Activated B cell treated with CpG ODN at 0.5 μM for 24 hours (primary cell): ENCODE data around the gene APPBP2. TPM values are rescaled to one million over a fixed set of nuclear protein-coding genes. Genes with fewer than 3 reads are reported as not detected.

ENCODE experiments used
- ATAC-seq: fragments of 200-7000 bp; cut with Tn5 transposase; one replicate; pipeline ENCODE4 v1.10.0; 2021; ENCODE audit warnings: low read depth, mild to moderate bottlenecking, moderate library complexity
- CTCF ChIA-PET: fragments of 350-600 bp; sonication (Branson Sonifier 250); formaldehyde crosslinking; loops from one replicate; lab custom pipeline; 2021; ENCODE audit warnings: antibody characterized with exemption; lab: Charles Lee
- POLR2A ChIA-PET: fragments of 350-600 bp; sonication (Branson Sonifier 250); formaldehyde crosslinking; loops from one replicate; lab custom pipeline; 2021; ENCODE audit warnings: antibody characterized with exemption; lab: Charles Lee
- DNase-seq: peaks from one replicate; pipeline ENCODE4 v3.0.0; 2022
- H3K27ac Mint-ChIP-seq: one replicate; pipeline ENCODE4 v1.8.0; 2020; ENCODE audit warnings: mixed read lengths
- H3K27me3 Mint-ChIP-seq: one replicate; pipeline ENCODE4 v1.8.0; 2021; ENCODE audit warnings: mixed read lengths
- H3K36me3 Mint-ChIP-seq: one replicate; pipeline ENCODE4 v1.8.0; 2021; ENCODE audit warnings: low read depth, mixed read lengths
- H3K4me1 Mint-ChIP-seq: one replicate; pipeline ENCODE4 v1.8.0; 2021; ENCODE audit warnings: mixed read lengths
- H3K4me3 Mint-ChIP-seq: one replicate; pipeline ENCODE4 v1.8.0; 2020; ENCODE audit warnings: mild to moderate bottlenecking, mixed read lengths
- H3K9me3 Mint-ChIP-seq: one replicate; pipeline ENCODE4 v1.8.0; 2020; ENCODE audit warnings: mixed read lengths
- intact Hi-C: fragments of 100-400 bp; cut with micrococcal nuclease; formaldehyde crosslinking; loops from one replicate; pipeline ENCODE4 v1.15.1; 2024
- total RNA-seq: library from RNA; stranded (reverse); gene quantifications from 2 replicates; pipeline ENCODE4 v1.2.3, GENCODE V29; 2022
- TF ChIP-seq, protein P1 (sequence below): fragments of 200-600 bp; IDR thresholded peaks from one replicate; pipeline ENCODE4 v1.8.0; 2022; ENCODE audit warnings: antibody characterized with exemption, mild to moderate bottlenecking

Gene APPBP2
- total RNA-seq, 1 donor from 2014 or later: 29.9 TPM

DNA sequence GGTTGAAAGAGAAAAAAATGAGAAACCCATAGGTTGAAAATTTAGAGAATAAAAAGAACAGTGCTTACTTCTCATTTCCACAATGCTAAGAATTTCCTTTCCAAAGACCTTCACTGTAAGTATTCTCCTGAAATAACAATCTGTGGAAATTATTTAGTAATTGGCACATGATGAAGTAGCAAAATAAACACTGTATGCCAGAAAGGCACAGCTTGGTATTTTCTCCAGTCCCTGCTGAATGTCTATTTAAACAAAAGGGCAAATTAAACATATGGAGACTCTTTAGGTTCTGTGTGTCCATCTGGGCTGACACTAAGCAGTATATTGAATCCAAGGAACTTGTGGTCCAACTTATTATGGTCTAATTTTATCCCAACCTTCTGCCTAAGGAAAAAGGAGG lies 57.7 kb downstream of the APPBP2 start:
- H3K9me3 Mint-ChIP-seq: no peaks in the 10 kb centered on the region
- H3K4me1 Mint-ChIP-seq: no peaks in the 10 kb centered on the region
- no peaks in the 10 kb centered on the region for H3K27me3 Mint-ChIP-seq
- ChIA-PET CTCF (no interaction called here), POLR2A (no interaction called here)
- DNase-seq: no peak
- H3K27ac Mint-ChIP-seq: no peak overlapping the region
- ATAC-seq: no peak
- no peak overlapping the region for H3K4me3 Mint-ChIP-seq
- H3K36me3 Mint-ChIP-seq: peaks cover 65% of the 10 kb centered on the region
- TF ChIP-seq, protein P1, sequence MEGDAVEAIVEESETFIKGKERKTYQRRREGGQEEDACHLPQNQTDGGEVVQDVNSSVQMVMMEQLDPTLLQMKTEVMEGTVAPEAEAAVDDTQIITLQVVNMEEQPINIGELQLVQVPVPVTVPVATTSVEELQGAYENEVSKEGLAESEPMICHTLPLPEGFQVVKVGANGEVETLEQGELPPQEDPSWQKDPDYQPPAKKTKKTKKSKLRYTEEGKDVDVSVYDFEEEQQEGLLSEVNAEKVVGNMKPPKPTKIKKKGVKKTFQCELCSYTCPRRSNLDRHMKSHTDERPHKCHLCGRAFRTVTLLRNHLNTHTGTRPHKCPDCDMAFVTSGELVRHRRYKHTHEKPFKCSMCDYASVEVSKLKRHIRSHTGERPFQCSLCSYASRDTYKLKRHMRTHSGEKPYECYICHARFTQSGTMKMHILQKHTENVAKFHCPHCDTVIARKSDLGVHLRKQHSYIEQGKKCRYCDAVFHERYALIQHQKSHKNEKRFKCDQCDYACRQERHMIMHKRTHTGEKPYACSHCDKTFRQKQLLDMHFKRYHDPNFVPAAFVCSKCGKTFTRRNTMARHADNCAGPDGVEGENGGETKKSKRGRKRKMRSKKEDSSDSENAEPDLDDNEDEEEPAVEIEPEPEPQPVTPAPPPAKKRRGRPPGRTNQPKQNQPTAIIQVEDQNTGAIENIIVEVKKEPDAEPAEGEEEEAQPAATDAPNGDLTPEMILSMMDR: no peak
- intact Hi-C loops: no loop called here

DNA sequence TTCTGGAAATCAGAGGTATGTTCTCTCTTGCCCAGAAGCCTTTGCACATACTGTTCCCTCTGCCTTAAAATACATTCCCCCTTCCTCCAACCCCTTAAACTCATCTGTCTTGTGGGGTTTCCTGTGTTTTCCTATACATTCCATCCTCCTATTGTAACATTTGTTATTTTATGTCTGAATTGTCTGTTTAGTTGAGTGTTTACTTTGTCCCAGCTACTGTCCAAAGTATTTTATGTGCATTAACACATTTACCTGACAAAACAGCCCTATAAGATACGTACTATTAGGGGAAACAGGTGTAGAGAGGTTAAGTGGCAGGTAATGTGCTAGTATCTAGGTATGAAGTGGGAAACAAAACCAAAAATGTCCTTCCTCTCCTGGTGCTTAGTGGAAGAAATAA lies 61.7 kb downstream of the APPBP2 start:
- H3K4me1 Mint-ChIP-seq: no peaks in the 10 kb centered on the region
- no peak overlapping the region for H3K27ac Mint-ChIP-seq
- no peaks in the 10 kb centered on the region for H3K27me3 Mint-ChIP-seq
- TF ChIP-seq, protein P1: no peak
- H3K9me3 Mint-ChIP-seq: no peaks in the 10 kb centered on the region
- no peak overlapping the region for H3K4me3 Mint-ChIP-seq
- intact Hi-C loops: no loop called here
- DNase-seq: no peak
- no peak for ATAC-seq
- ChIA-PET CTCF (no interaction called here), POLR2A (no interaction called here)
- peaks cover 54% of the 10 kb centered on the region for H3K36me3 Mint-ChIP-seq

DNA sequence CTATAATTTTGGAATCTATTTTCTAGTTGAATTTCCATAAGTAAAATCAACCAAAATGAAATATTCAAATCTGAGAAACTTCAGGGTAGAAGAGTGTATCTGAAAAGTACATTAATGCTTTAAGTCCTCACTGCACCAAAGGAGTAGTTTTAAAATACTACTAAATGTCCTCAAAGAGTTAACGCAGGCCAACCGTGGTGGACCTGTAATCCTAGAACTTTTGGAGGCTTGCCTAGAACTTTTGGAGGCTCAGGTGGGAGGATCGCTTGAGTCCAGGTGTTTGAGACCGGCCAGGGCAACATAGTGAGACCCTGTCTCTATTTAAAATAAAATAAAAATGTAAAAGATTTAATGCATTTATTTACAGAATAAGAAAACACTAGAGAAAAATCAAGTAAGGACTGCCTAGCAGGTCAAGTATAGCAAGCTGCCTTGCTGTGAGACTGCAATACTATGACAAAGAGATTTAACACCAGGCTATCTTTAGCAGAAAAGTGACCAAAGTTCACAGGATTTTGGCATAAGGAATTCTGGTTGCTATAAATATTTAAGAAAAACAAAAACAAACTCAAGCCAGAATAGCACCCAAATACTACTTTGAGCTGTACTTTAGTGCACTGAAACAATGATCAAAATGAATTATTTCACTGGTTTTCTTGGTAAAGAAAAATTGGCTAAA lies 62.7 kb downstream of the APPBP2 start:
- TF ChIP-seq, protein P1: no peak
- intact Hi-C loops: no loop called here

DNA sequence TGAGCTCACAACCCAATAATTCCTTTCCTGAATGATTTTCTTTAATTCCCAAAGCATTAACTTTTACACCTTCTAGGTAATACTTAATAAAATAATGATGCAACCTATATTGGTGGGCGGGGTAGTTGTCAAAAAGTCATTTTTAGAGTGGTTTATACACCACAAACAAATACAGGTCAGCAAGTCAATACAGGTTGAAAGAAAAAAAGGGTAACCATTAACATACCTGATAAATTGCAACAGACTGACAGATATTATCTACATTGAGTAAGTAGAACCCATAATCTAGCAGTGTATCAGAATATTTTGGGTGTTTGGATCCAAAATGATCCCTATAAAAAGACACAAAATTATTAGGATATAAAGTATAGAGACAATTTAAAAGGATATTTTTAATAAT lies 64.5 kb downstream of the APPBP2 start:
- DNase-seq (no peak), ATAC-seq (no peak)
- Mint-ChIP-seq H3K4me1 (no peaks in the 10 kb centered on the region), H3K27ac (no peak overlapping the region), H3K27me3 (no peaks in the 10 kb centered on the region), H3K36me3 (peaks cover 69% of the 10 kb centered on the region), H3K9me3 (no peaks in the 10 kb centered on the region), H3K4me3 (no peak overlapping the region)
- TF ChIP-seq, protein P1: no peak
- CTCF ChIA-PET: no interaction called here
- intact Hi-C loops: no loop called here
- POLR2A ChIA-PET: no interaction called here

More for the DNA sequence above, 62.7 kb downstream of the APPBP2 start:
- Mint-ChIP-seq H3K27me3 (no peaks in the 10 kb centered on the region), H3K36me3 (peaks cover 60% of the 10 kb centered on the region), H3K9me3 (no peaks in the 10 kb centered on the region), H3K4me1 (no peaks in the 10 kb centered on the region), H3K27ac (no peak overlapping the region), H3K4me3 (no peak overlapping the region)
- CTCF ChIA-PET: no interaction called here
- ATAC-seq (no peak), DNase-seq (no peak)
- POLR2A ChIA-PET: interaction anchor here (0.6 kb wide), 1 partner anchor 29 kb away, joined by 4 read pairs; no protein-coding TSS in a partner anchor

DNA sequence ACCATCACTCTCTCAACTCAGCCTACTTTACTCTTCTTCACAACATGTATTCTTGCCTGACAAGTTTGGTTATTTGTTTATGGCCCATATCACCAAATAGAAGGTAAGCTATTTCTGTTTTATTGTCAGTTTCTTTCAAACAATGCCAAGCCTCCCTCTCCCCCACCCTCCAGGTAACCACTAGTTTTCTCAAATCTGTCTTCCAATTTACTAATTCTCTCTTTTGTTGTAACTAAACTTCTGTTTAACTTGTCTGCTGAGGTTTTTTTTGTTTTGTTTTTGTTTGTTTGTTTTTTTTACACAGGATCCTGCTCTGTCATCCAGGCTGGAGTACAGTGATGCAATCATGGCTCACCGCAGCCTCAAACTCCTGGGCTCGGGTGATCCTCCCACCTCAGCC lies 68.9 kb downstream of the APPBP2 start:
- ChIA-PET CTCF (no interaction called here), POLR2A (no interaction called here)
- Mint-ChIP-seq H3K27ac (no peak overlapping the region), H3K4me1 (no peaks in the 10 kb centered on the region), H3K9me3 (no peaks in the 10 kb centered on the region), H3K4me3 (no peak overlapping the region), H3K36me3 (peaks cover 74% of the 10 kb centered on the region), H3K27me3 (no peaks in the 10 kb centered on the region)
- ATAC-seq: no peak
- DNase-seq: no peak
- TF ChIP-seq, protein P1: no peak
- intact Hi-C loops: no loop called here
